Thyroid gland (tissue), 4 donors: ENCODE results near the gene RRBP1. TPM values are rescaled to one million over a fixed set of nuclear protein-coding genes. Genes with fewer than 3 reads are reported as not detected.

ENCODE experiments used
- DNase-seq, 2 donors: peaks; one replicate each; pipeline ENCODE4 v3.0.0-alpha.2; 2019
- H3K27ac ChIP-seq, 3 donors: fragments of 200-600 bp; sonication (generic); 1 replicate in 2 of 3; 2 replicates in 1 of 3; pipeline ENCODE4 v1.5.1; 2016 to 2019; ENCODE audit warnings: mild to moderate bottlenecking in 1 of 3, moderate library complexity in 1 of 3
- H3K27me3 ChIP-seq: fragments of 200-600 bp; sonication (generic); one replicate; pipeline ENCODE4 v1.5.1; 2019
- H3K36me3 ChIP-seq, 2 donors: fragments of 200-600 bp; sonication (generic); one replicate each; pipeline ENCODE4 v1.5.1; 2016 to 2019
- H3K4me1 ChIP-seq, 2 donors: fragments of 200-600 bp; sonication (generic); one replicate each; pipeline ENCODE4 v1.5.1; 2017 to 2019
- H3K4me3 ChIP-seq, 3 donors: fragments of 200-600 bp; sonication (generic); replicated peaks in 1 of 3; 1 replicate in 2 of 3; 2 replicates in 1 of 3; pipeline ENCODE4 v1.5.1; 2016; ENCODE audit warnings: mild to moderate bottlenecking in 1 of 3
- H3K9me3 ChIP-seq: fragments of 200-600 bp; sonication (generic); one replicate; pipeline ENCODE4 v1.5.1; 2017
- POLR2A ChIP-seq, 2 donors: fragments of 450-650 bp; IDR thresholded peaks; one replicate each; pipeline ENCODE4 v1.6.1; 2017; ENCODE audit warnings: antibody characterized with exemption in 2 of 2, mild to moderate bottlenecking in 2 of 2, moderate library complexity in 1 of 2
- WGBS, 2 donors: methylation state at CpG; one replicate each; pipeline ENCODE4 v1.1.5; 2017; 5-methylcytosine and 5-hydroxymethylcytosine counted together
- intact Hi-C: fragments of 100-400 bp; cut with DNase I; formaldehyde crosslinking; loops from one replicate; pipeline ENCODE4 v1.15.1; 2023
- total RNA-seq, 4 donors: library from RNA; depleted of rRNA; stranded (reverse); fragments of >200 nt; gene quantifications; one replicate each; pipeline ENCODE4 v1.2.3, GENCODE V29; 2016
- TF ChIP-seq, protein P1 (sequence below), 6 experiments: fragments of 200-600 bp in 3 of 6; fragments of 450-650 bp in 3 of 6; sonication (generic) in 3 of 6; IDR thresholded peaks; one replicate each; pipeline ENCODE4 v1.5.1; 2016 to 2019; ENCODE audit warnings: antibody characterized with exemption in 6 of 6, mild to moderate bottlenecking in 2 of 6, inconsistent platforms in 1 of 6, moderate library complexity in 1 of 6

RRBP1 gene
- total RNA-seq, 4 donors from 2014 or later: 149 to 287 (median 221) TPM

DNA sequence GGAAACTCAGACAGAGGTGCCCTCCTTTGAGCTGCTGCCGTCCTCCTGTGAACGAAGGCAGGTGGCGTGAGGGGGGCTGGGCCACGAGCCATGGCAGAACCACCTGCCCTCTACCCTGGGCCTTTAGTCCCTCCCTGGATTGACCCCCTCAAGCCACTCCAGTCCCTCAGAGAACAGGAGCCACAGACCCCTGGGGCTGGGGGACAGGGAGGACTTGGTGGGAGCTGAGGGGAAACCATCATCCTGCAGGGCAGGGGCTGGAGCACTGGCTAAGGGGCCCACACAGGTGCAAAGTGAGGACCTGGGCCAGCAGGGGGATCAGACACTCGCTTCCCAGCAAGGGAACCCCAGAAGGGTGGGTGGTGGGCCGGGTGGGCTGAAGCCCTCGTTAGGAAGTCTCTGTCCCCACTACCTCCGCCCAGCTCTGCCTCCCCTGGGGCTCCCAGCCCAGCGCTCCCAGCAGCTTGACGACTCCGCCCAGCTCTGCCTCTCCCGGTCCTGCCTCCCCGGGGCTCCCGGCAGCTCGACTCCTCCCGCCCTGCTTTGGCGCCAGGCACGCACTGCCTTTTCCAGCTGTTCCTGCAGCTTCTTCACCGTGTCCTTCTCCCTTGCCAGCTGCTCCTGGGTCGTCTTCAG, 67.7 kb downstream of the RRBP1 start:
- 71 to 76% methylated on average over 19 to 20 of the region's 20 CpGs for WGBS, 2 donors
- intact Hi-C loops: no loop called here
- peaks cover 20 to 50% of the 10 kb centered on the region in 2 donors for H3K4me1 ChIP-seq
- peak overlapping the region in 2 of 3 donors; percentile 45 to 86 for H3K27ac ChIP-seq
- H3K9me3 ChIP-seq: no peaks in the 10 kb centered on the region
- no peaks in the 10 kb centered on the region for H3K27me3 ChIP-seq
- no peak overlapping the region for H3K4me3 ChIP-seq
- H3K36me3 ChIP-seq: peaks cover 27 to 44% of the 10 kb centered on the region in 2 donors
- TF ChIP-seq, protein P1, sequence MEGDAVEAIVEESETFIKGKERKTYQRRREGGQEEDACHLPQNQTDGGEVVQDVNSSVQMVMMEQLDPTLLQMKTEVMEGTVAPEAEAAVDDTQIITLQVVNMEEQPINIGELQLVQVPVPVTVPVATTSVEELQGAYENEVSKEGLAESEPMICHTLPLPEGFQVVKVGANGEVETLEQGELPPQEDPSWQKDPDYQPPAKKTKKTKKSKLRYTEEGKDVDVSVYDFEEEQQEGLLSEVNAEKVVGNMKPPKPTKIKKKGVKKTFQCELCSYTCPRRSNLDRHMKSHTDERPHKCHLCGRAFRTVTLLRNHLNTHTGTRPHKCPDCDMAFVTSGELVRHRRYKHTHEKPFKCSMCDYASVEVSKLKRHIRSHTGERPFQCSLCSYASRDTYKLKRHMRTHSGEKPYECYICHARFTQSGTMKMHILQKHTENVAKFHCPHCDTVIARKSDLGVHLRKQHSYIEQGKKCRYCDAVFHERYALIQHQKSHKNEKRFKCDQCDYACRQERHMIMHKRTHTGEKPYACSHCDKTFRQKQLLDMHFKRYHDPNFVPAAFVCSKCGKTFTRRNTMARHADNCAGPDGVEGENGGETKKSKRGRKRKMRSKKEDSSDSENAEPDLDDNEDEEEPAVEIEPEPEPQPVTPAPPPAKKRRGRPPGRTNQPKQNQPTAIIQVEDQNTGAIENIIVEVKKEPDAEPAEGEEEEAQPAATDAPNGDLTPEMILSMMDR (IDR thresholded peaks at IDR 0.05): no peak
- no peak for TF ChIP-seq POLR2A (IDR thresholded peaks at IDR 0.05)
- DNase-seq: peak in 1 of 2 donors; percentile 25

DNA sequence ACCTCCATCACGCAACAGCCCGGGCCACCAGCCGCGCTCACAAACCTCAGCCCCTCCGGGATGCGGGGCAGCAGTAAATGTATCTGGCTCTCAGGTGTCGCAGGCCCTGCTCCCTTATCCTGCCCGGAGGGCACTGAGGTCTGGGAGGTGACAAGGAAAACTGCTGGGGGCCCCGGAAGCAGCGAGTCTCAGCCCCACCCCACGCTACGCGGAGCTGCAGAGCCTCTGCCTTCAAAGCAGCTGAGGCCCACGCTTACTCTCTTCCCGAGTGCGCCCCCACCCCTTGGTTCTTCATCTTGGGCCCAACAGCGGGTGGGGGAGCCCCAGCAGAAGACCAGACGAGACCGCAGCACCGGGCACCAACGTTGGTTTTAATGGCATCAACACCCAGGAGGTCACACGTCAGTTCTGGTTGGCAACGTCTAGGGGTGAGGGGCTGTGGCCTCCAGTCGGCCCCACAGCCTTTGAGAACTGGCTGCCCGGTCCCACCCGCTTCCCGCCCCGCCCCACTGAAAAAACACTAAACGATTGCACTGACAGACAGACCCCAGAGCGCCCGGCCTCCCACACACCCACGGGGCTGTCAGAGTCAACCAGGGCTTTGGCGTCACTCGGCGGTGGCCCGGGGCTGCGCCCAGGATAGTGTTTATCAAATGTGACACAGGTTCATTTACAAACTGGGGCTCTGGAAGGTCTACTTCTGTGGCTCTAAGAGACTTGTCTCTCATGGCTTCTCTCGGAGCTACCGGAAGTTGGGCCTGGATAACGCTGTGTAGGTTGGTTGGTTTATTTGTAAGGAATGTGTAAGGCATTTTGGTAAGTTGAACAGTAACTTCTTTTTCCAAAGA, 68.5 kb downstream of the RRBP1 start:
- Histone ChIP-seq H3K36me3 (peaks cover 26 to 37% of the 10 kb centered on the region in 2 donors), H3K27me3 (no peaks in the 10 kb centered on the region), H3K4me1 (peaks cover 23 to 57% of the 10 kb centered on the region in 2 donors), H3K9me3 (no peaks in the 10 kb centered on the region), H3K4me3 (no peak overlapping the region), H3K27ac (peak overlapping the region in 2 of 3 donors; percentile 65 to 98)
- intact Hi-C loops: no loop called here
- WGBS, 2 donors: 87 to 91% methylated on average over 27 to 34 of the region's 40 CpGs
- peak in 1 of 2 donors; percentile 7 for DNase-seq
- TF ChIP-seq POLR2A (IDR thresholded peaks at IDR 0.05): no peak
- TF ChIP-seq, protein P1 (IDR thresholded peaks at IDR 0.05): no peak

DNA sequence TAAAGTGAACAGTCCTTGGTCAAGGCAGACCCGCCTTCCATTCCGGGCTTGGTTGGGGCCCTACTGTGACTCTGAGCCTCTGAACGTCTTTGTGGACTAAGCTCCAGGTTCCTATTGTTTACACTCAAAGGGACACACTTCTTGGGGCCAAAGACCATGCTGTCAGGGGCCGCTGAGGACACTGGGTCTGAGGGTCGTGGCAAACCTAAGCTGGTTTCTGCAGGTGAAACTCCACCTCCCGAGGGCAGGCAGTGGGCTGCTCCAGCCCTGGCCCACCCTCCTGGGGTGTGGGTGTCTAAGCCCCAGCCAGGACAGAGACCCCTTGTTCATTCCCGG, 69.1 kb downstream of the RRBP1 start:
- DNase-seq: peak in 1 of 2 donors; percentile 3
- intact Hi-C loops: no loop called here
- WGBS, 2 donors: 71 to 88% methylated on average over 3 to 7 of the region's 7 CpGs
- Histone ChIP-seq H3K9me3 (no peaks in the 10 kb centered on the region), H3K4me3 (no peak overlapping the region), H3K27ac (peak overlapping the region in 2 of 3 donors; percentile 65 to 98), H3K27me3 (no peaks in the 10 kb centered on the region), H3K4me1 (peaks cover 23 to 59% of the 10 kb centered on the region in 2 donors), H3K36me3 (peaks cover 20 to 31% of the 10 kb centered on the region in 2 donors)
- no peak for TF ChIP-seq POLR2A (IDR thresholded peaks at IDR 0.05)
- TF ChIP-seq, protein P1 (IDR thresholded peaks at IDR 0.05): no peak

DNA sequence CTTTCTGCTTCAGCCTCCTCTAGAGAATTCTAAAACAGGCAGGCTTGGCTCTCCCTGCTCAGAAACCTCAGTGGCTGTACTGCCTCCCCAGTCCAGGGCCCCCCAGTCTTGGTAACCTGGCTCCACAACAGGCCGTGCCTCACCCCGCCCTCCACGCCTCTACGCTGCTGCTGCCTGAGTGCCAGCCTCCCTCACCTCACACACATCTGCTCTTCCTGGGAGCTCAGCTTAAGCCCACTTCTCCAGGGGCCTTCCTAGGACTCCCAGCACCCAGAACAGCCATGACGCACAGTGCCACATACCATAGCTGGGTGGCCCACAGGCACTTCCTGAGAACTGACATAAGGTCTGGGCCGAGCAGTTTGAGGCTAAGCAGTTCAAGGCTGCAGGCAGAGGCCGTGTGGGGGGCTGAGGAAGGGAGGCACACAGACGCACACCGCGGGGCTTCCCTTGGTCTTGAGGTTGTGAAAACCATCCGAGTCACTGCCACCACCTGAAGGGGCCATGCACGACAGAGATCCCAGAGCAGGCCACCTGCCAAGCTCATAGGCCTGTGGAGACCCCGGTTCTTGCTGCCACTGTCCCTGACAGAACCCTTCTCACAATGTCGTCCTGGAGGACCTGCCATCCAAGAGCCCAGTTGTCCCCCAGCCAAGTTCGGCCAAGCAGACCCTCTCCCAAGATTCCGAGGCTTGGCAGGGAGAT, 69.6 kb downstream of the RRBP1 start:
- H3K4me3 ChIP-seq: no peak overlapping the region
- peaks cover 19 to 28% of the 10 kb centered on the region in 2 donors for H3K36me3 ChIP-seq
- intact Hi-C loops: no loop called here
- 65% methylated on average over 16 of the region's 16 CpGs for WGBS, 2 donors
- H3K27ac ChIP-seq: peak overlapping the region in 2 of 3 donors; percentile 65 to 98
- H3K27me3 ChIP-seq: no peaks in the 10 kb centered on the region
- TF ChIP-seq POLR2A (IDR thresholded peaks at IDR 0.05): no peak
- TF ChIP-seq, protein P1 (IDR thresholded peaks at IDR 0.05): no peak
- DNase-seq: no peak
- H3K4me1 ChIP-seq: peaks cover 18 to 54% of the 10 kb centered on the region in 2 donors
- no peaks in the 10 kb centered on the region for H3K9me3 ChIP-seq
